Neutrophil (primary cell): ENCODE data around the gene GTF2A2.

Experiments used
- H3K27ac ChIP-seq: fragments of 200-600 bp; sonication (generic); 2 replicates; pipeline ENCODE4 v1.5.1; 2016; ENCODE audit warnings: mild to moderate bottlenecking, moderate library complexity
- H3K27me3 ChIP-seq: fragments of 200-600 bp; sonication (generic); 2 replicates; pipeline ENCODE4 v1.6.0; 2016; ENCODE audit warnings: mild to moderate bottlenecking
- H3K36me3 ChIP-seq: fragments of 200-600 bp; sonication (generic); 2 replicates; pipeline ENCODE4 v1.5.1; 2017
- H3K4me1 ChIP-seq, 2 experiments: fragments of 200-600 bp in 1 of 2; sonication (generic) in 1 of 2; 1 replicate in 1 of 2; 2 replicates in 1 of 2; pipeline versions ENCODE4 v1.5.1 to v1.6.1; 2013 to 2016; ENCODE audit warnings: low read depth in 1 of 2, low read length in 1 of 2, mild to moderate bottlenecking in 1 of 2, moderate library complexity in 1 of 2; ENCODE audit not compliant: control insufficient read depth in 1 of 2, insufficient read depth in 1 of 2
- H3K4me3 ChIP-seq, 2 experiments: fragments of 200-600 bp in 1 of 2; sonication (generic) in 1 of 2; 1 replicate in 1 of 2; 2 replicates in 1 of 2; pipeline ENCODE4 v1.5.1; 2013 to 2016; ENCODE audit warnings: low read depth in 1 of 2, low read length in 1 of 2, mild to moderate bottlenecking in 1 of 2, moderate library complexity in 1 of 2
- H3K9me3 ChIP-seq: fragments of 200-600 bp; sonication (generic); 2 replicates; pipeline ENCODE4 v1.5.1; 2016
- CTCF ChIP-seq: fragments of 200-600 bp; sonication (generic); IDR thresholded peaks from 2 replicates; pipeline ENCODE4 v1.5.1; 2016; ENCODE audit warnings: antibody characterized with exemption

The GTF2A2 gene

GRCh38 chr15:59688423-59688781 lies 31.1 kb upstream of the GTF2A2 start:
- TF ChIP-seq CTCF = no peak
- H3K4me3 ChIP-seq = peak overlapping the region; percentile 81 to 98
- H3K27ac ChIP-seq = peak overlapping the region; percentile 99
- no peaks in the 10 kb centered on the region for H3K27me3 ChIP-seq
- H3K9me3 ChIP-seq = no peaks in the 10 kb centered on the region
- peaks cover 41 to 48% of the 10 kb centered on the region in 2 experiments for H3K4me1 ChIP-seq
- H3K36me3 ChIP-seq = no peaks in the 10 kb centered on the region

- no peaks in the 10 kb centered on the region for H3K36me3 ChIP-seq
- H3K4me3 ChIP-seq = peak overlapping the region; percentile 81 to 98
- peak overlapping the region; percentile 99 for H3K27ac ChIP-seq
- no peaks in the 10 kb centered on the region for H3K9me3 ChIP-seq
- no peak for TF ChIP-seq CTCF
- peaks cover 41 to 48% of the 10 kb centered on the region in 2 experiments for H3K4me1 ChIP-seq
- H3K27me3 ChIP-seq = no peaks in the 10 kb centered on the region
Measured at GRCh38 chr15:59687836-59688235, 30.5 kb upstream of the GTF2A2 start.

- H3K4me3 ChIP-seq = peak overlapping the region; percentile 81 to 98
- H3K27ac ChIP-seq = peak overlapping the region; percentile 99
Measured at GRCh38 chr15:59686389-59686788, 29.1 kb upstream of the GTF2A2 start.

GRCh38 chr15:59685737-59686297 lies 28.5 kb upstream of the GTF2A2 start:
- Histone ChIP-seq H3K36me3 (peaks cover 14% of the 10 kb centered on the region), H3K4me1 (peaks cover 38 to 48% of the 10 kb centered on the region in 2 experiments), H3K27me3 (no peaks in the 10 kb centered on the region), H3K9me3 (no peaks in the 10 kb centered on the region), H3K27ac (peak overlapping the region; percentile 99), H3K4me3 (peak overlapping the region; percentile 81 to 98)
- no peak for TF ChIP-seq CTCF

More at GRCh38 chr15:59686389-59686788, 29.1 kb upstream of the GTF2A2 start:
- no peaks in the 10 kb centered on the region for H3K9me3 ChIP-seq
- TF ChIP-seq CTCF = no peak
- peaks cover 8% of the 10 kb centered on the region for H3K36me3 ChIP-seq
- H3K27me3 ChIP-seq = no peaks in the 10 kb centered on the region
- H3K4me1 ChIP-seq = peaks cover 41 to 48% of the 10 kb centered on the region in 2 experiments

GRCh38 chr15:59680870-59681269 lies 23.6 kb upstream of the GTF2A2 start:
- Histone ChIP-seq H3K9me3 (no peaks in the 10 kb centered on the region), H3K36me3 (peaks cover 62% of the 10 kb centered on the region), H3K4me3 (no peak overlapping the region), H3K27me3 (no peaks in the 10 kb centered on the region), H3K4me1 (peaks cover 13 to 15% of the 10 kb centered on the region in 2 experiments), H3K27ac (no peak overlapping the region)
- no peak for TF ChIP-seq CTCF

GRCh38 chr15:59680346-59680745 lies 23.0 kb upstream of the GTF2A2 start:
- Histone ChIP-seq H3K27ac (no peak overlapping the region), H3K4me1 (peaks cover 7 to 10% of the 10 kb centered on the region in 2 experiments), H3K4me3 (no peak overlapping the region), H3K27me3 (no peaks in the 10 kb centered on the region), H3K9me3 (no peaks in the 10 kb centered on the region), H3K36me3 (peaks cover 67% of the 10 kb centered on the region)
- no peak for TF ChIP-seq CTCF
